Neural progenitor cell (in vitro differentiated cells): ENCODE measurements around the gene MEP1B. TPM values are rescaled to one million over a fixed set of nuclear protein-coding genes. Genes with fewer than 3 reads are reported as not detected.
"Not testable (repeated sequence)": the region's sequence is repeated elsewhere in the genome, so short reads cannot be mapped to it uniquely, and the experiment has no call there.

Experiments
- DNase-seq: peaks from one replicate; pipeline ENCODE4 v3.0.0-alpha.2; 2016; ENCODE audit warnings: low spot score
- H2AFZ ChIP-seq: fragments of 200-600 bp; sonication (generic); replicated peaks from 2 replicates; pipeline ENCODE4 v1.6.1; 2016; ENCODE audit warnings: antibody characterized with exemption
- H3F3A ChIP-seq: fragments of 200-600 bp; sonication (generic); 2 replicates; pipeline ENCODE4 v1.6.1; 2016; ENCODE audit warnings: antibody characterized with exemption, low read depth
- H3K27ac ChIP-seq: fragments of 200-600 bp; sonication (generic); 2 replicates; pipeline ENCODE4 v1.5.1; 2016; ENCODE audit warnings: mild to moderate bottlenecking
- H3K27me3 ChIP-seq: fragments of 200-600 bp; sonication (generic); 2 replicates; pipeline ENCODE4 v1.6.1; 2016; ENCODE audit warnings: mild to moderate bottlenecking, moderate library complexity
- H3K36me3 ChIP-seq: fragments of 200-600 bp; sonication (generic); 2 replicates; pipeline ENCODE4 v1.5.1; 2016
- H3K4me1 ChIP-seq: fragments of 200-600 bp; sonication (generic); 2 replicates; pipeline ENCODE4 v1.6.1; 2016; ENCODE audit warnings: mixed run types
- H3K4me2 ChIP-seq: fragments of 200-600 bp; sonication (generic); 2 replicates; pipeline ENCODE4 v1.6.1; 2016
- H3K4me3 ChIP-seq: fragments of 200-600 bp; sonication (generic); 2 replicates; pipeline ENCODE4 v1.5.1; 2016
- H3K79me2 ChIP-seq: fragments of 200-600 bp; sonication (generic); 2 replicates; pipeline ENCODE4 v1.6.1; 2016; ENCODE audit warnings: low read depth
- H3K9ac ChIP-seq: fragments of 200-600 bp; sonication (generic); 2 replicates; pipeline ENCODE4 v1.6.1; 2016
- H3K9me3 ChIP-seq: fragments of 200-600 bp; sonication (generic); 2 replicates; pipeline ENCODE4 v1.5.1; 2016; ENCODE audit warnings: low read depth
- H4K20me1 ChIP-seq: fragments of 200-600 bp; sonication (generic); 2 replicates; pipeline ENCODE4 v1.6.1; 2016; ENCODE audit warnings: low read depth
- H3K27ac Mint-ChIP-seq: 3 replicates; pipeline ENCODE4 v1.8.0; 2021; ENCODE audit warnings: mixed read lengths
- H3K27me3 Mint-ChIP-seq: 2 replicates; pipeline ENCODE4 v1.8.0; 2022; ENCODE audit warnings: low read depth, mild to moderate bottlenecking, inconsistent platforms, moderate library complexity, mixed read lengths; ENCODE audit not compliant: insufficient read depth
- H3K36me3 Mint-ChIP-seq: 3 replicates; pipeline ENCODE4 v1.8.0; 2021; ENCODE audit warnings: mixed read lengths
- H3K4me1 Mint-ChIP-seq: 3 replicates; pipeline ENCODE4 v1.8.0; 2021; ENCODE audit warnings: mixed read lengths
- H3K4me3 Mint-ChIP-seq: 3 replicates; pipeline ENCODE4 v1.8.0; 2021; ENCODE audit warnings: mild to moderate bottlenecking, moderate library complexity, mixed read lengths
- H3K9me3 Mint-ChIP-seq: 3 replicates; pipeline ENCODE4 v1.8.0; 2020; ENCODE audit warnings: mixed read lengths
- CTCF ChIP-seq: fragments of 200-600 bp; sonication (generic); IDR thresholded peaks from 2 replicates; pipeline ENCODE4 v1.5.1; 2017; ENCODE audit warnings: antibody characterized with exemption, mild to moderate bottlenecking
- EZH2 ChIP-seq: fragments of 200-600 bp; sonication (generic); IDR thresholded peaks from 2 replicates; pipeline ENCODE4 v1.6.1; 2017; ENCODE audit warnings: antibody characterized with exemption, mild to moderate bottlenecking, moderate library complexity
- EZH2phosphoT487 ChIP-seq: fragments of 200-600 bp; sonication (generic); IDR thresholded peaks from 2 replicates; pipeline ENCODE4 v1.6.1; 2017; ENCODE audit warnings: antibody characterized with exemption
- total RNA-seq: library from RNA; depleted of rRNA; stranded (reverse); fragments of >200 nt; gene quantifications from 2 replicates; pipeline ENCODE4 v1.2.3, GENCODE V29; 2015; ENCODE audit warnings: low replicate concordance

The MEP1B gene
- total RNA-seq, 1 donor from 2014 or later, result not detected

GRCh38 chr18:32219431-32220018 is 29.7 kb downstream of the MEP1B start:
- Histone ChIP-seq H3K4me3 (no peak overlapping the region), H3F3A (no peaks in the 10 kb centered on the region), H3K9ac (no peak overlapping the region), H3K79me2 (no peaks in the 10 kb centered on the region), H4K20me1 (no peaks in the 10 kb centered on the region), H2AFZ (no peak overlapping the region), H3K9me3 (no peaks in the 10 kb centered on the region), H3K27me3 (no peaks in the 10 kb centered on the region), H3K4me1 (no peaks in the 10 kb centered on the region), H3K4me2 (no peak overlapping the region), H3K36me3 (no peaks in the 10 kb centered on the region), H3K27ac (no peak overlapping the region)
- H3K27me3 Mint-ChIP-seq, result no peaks in the 10 kb centered on the region
- no peaks in the 10 kb centered on the region for H3K4me1 Mint-ChIP-seq
- peaks cover 1% of the 10 kb centered on the region for H3K36me3 Mint-ChIP-seq
- H3K9me3 Mint-ChIP-seq, result no peaks in the 10 kb centered on the region
- DNase-seq, result no peak
- no peak for TF ChIP-seq EZH2
- no peak for TF ChIP-seq EZH2phosphoT487
- no peak for TF ChIP-seq CTCF
- no peak overlapping the region for H3K27ac Mint-ChIP-seq
- H3K4me3 Mint-ChIP-seq, result no peak overlapping the region

- not testable (repeated sequence) for H3K36me3 ChIP-seq, H3K79me2 ChIP-seq, H3K9ac ChIP-seq, H3K36me3 Mint-ChIP-seq, H3K27me3 Mint-ChIP-seq, H3K27me3 ChIP-seq, H3K4me3 ChIP-seq, H3K4me2 ChIP-seq, H3K27ac Mint-ChIP-seq, H3F3A ChIP-seq, H3K4me3 Mint-ChIP-seq, H3K9me3 Mint-ChIP-seq, H3K9me3 ChIP-seq, H3K4me1 Mint-ChIP-seq, H3K4me1 ChIP-seq, H2AFZ ChIP-seq, DNase-seq, H4K20me1 ChIP-seq, H3K27ac ChIP-seq
These were observed 43.5 kb downstream of the MEP1B start for GRCh38 chr18:32233348-32233747.

- Mint-ChIP-seq H3K27ac (no peak overlapping the region), H3K4me3 (no peak overlapping the region), H3K36me3 (no peaks in the 10 kb centered on the region), H3K27me3 (no peaks in the 10 kb centered on the region), H3K9me3 (peaks cover 5% of the 10 kb centered on the region), H3K4me1 (peaks cover 6% of the 10 kb centered on the region)
- Histone ChIP-seq H3K27ac (no peak overlapping the region), H3K4me1 (peaks cover 5% of the 10 kb centered on the region), H4K20me1 (no peaks in the 10 kb centered on the region), H3K4me2 (no peak overlapping the region), H2AFZ (no peak overlapping the region), H3K36me3 (no peaks in the 10 kb centered on the region), H3K9me3 (peaks cover 6% of the 10 kb centered on the region), H3K27me3 (no peaks in the 10 kb centered on the region), H3K9ac (no peak overlapping the region), H3K79me2 (no peaks in the 10 kb centered on the region), H3K4me3 (no peak overlapping the region), H3F3A (peaks cover 8% of the 10 kb centered on the region)
- no peak for DNase-seq
- no peak for TF ChIP-seq EZH2phosphoT487
- no peak for TF ChIP-seq CTCF
- no peak for TF ChIP-seq EZH2
These were observed 47.2 kb downstream of the MEP1B start for GRCh38 chr18:32237049-32237448.

DNA sequence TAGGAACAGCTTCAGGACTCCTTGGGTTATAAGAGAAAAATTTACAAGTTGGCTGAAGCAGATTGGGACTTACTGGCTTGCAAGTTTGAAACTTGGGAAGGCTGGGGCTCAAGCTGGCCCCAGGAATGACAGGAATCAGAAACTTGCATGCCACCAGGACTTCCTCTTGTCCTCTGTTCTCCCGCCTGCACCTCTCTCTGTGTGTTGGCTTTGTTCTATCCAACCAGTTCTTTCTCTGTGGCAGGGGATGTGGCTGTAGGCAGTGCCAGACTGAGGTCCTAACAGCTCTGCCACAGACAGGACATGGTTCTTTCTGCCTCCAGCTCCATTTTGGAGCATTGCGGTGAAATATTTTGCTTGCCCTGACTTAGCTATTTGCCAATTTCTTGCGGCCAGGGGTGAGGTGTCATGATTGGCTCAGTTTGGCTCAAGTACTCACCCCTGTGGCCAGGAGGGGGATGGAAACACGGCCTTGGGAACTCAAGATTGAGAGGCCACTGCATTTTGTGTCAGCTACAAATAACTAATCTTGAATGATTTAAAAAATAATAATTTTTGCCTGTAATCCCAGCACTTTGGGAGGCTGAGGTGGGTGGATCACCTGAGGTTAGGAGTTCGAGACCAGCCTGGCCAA is 48.9 kb downstream of the MEP1B start:
- no peak overlapping the region for H3K4me2 ChIP-seq
- no peak overlapping the region for H3K4me3 ChIP-seq
- H3K9me3 ChIP-seq, result peaks cover 6% of the 10 kb centered on the region
- H3K27ac ChIP-seq, result no peak overlapping the region
- H3K36me3 ChIP-seq, result no peaks in the 10 kb centered on the region
- no peaks in the 10 kb centered on the region for H3K27me3 Mint-ChIP-seq
- H3K9ac ChIP-seq, result no peak overlapping the region
- no peaks in the 10 kb centered on the region for H3K36me3 Mint-ChIP-seq
- peak overlapping the region; percentile 69 for H2AFZ ChIP-seq
- no peaks in the 10 kb centered on the region for H3K27me3 ChIP-seq
- no peak for DNase-seq
- H4K20me1 ChIP-seq, result no peaks in the 10 kb centered on the region
- H3K9me3 Mint-ChIP-seq, result peaks cover 2% of the 10 kb centered on the region
- peaks cover 12% of the 10 kb centered on the region for H3K4me1 ChIP-seq
- TF ChIP-seq CTCF, result peak; percentile 12
- no peak for TF ChIP-seq EZH2
- TF ChIP-seq EZH2phosphoT487, result no peak
- H3K4me1 Mint-ChIP-seq, result peaks cover 14% of the 10 kb centered on the region
- H3F3A ChIP-seq, result peaks cover 8% of the 10 kb centered on the region
- no peaks in the 10 kb centered on the region for H3K79me2 ChIP-seq
- H3K27ac Mint-ChIP-seq, result no peak overlapping the region
- no peak overlapping the region for H3K4me3 Mint-ChIP-seq
